LNCaP clone FGC (cell line): Measurements from ENCODE around the gene COX10.

ENCODE experiments used
- DNase-seq: peaks from one replicate; pipeline ENCODE4 v3.0.0-alpha.2; 2011; ENCODE audit warnings: low read depth
- H3K4me3 ChIP-seq: 2 replicates; pipeline ENCODE4 v1.5.1; 2011; ENCODE audit warnings: mild to moderate bottlenecking, low read depth, low read length, control low read depth
- CTCF ChIP-seq: IDR thresholded peaks from 2 replicates; pipeline ENCODE4 v1.5.1; 2012; ENCODE audit warnings: mild to moderate bottlenecking; ENCODE audit not compliant: control insufficient read depth, insufficient read depth; ENCODE audit errors: extremely low read depth

The COX10 gene

DNA sequence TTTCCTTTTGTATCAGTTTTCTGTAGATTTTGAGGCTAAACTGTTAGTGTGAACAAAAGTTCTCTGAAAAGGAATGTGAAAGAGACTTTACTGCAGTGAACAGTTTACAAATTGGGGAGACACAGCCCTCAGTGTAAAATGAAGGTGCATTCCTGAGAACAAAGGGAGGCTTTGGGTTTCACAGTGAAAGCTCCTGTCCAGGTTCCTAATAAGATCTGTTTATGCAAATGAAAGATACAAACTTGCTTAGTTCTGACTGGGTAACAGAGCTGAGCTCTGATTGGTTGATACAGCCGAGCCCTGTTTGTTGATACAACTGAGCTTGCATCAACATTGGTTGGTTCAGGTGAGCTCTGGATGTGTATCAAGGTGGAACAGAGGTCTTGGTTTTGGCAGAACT is 175.7 kb downstream of the COX10 start:
- DNase-seq, result no peak
- no peak for TF ChIP-seq CTCF
- H3K4me3 ChIP-seq, result no peak overlapping the region

DNA sequence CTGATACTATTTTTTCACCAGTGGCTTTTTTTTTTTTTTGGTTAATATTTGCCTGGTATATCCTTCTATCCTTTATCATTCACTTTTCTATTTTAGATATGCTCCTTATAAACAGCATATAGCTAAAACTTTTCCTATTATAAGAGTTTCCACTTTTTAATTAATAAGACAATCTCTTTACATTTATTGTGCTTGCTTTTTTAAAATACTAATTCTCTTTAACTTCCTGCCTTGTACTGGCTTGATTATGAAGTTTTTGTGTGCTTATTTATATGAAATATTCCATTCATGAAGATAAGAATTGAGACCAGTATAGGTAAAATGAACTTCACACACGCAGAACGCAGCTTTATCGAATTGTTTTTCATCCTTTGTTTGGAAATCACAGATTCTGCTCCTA is 176.3 kb downstream of the COX10 start:
- no peak for TF ChIP-seq CTCF
- DNase-seq, result no peak
- H3K4me3 ChIP-seq, result no peak overlapping the region
